Activated CD8-positive, alpha-beta memory T cell treated with anti-CD3 and anti-CD28 coated beads for 36 hours (primary cell): ENCODE data around the gene P2RX1. TPM values are rescaled to one million over a fixed set of nuclear protein-coding genes. Genes with fewer than 3 reads are reported as not detected.

Experiments
- CTCF ChIA-PET: fragments of 350-600 bp; sonication (Branson Sonifier 250); formaldehyde crosslinking; loops from one replicate; lab custom pipeline; 2021; ENCODE audit warnings: antibody characterized with exemption; lab: Charles Lee
- POLR2A ChIA-PET: fragments of 350-600 bp; sonication (Branson Sonifier 250); formaldehyde crosslinking; loops from one replicate; lab custom pipeline; 2021; ENCODE audit warnings: antibody characterized with exemption; lab: Charles Lee
- total RNA-seq, 2 experiments: library from RNA; stranded (reverse); gene quantifications; one replicate each; pipeline ENCODE4 v1.2.3, GENCODE V29; 2021

Gene P2RX1
- total RNA-seq, 2 experiments from 2014 or later = not detected

DNA sequence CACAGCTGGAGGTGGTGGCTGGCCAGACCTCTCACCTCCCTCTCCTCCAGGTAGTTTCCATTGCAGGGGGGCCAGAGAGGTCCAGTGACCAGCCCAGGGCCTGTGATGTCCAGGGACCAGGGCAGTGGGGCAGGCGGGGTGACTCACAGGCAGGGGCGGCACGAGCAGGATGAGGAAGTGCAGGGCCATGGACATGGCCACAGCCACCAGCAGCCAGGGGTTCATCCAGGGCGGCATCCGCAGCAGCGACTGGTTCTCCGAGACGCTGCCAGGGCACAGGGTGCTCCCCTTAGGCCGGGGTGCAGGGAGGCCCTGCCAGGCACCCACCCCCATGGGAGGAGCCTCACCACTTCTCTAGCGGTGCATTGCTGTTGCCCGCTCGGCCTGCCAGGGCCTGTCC is 12.9 kb upstream of the P2RX1 start:
- CTCF ChIA-PET = interaction anchor here (2.0 kb wide), 1 partner anchor 15 kb away, joined by 9 read pairs; no protein-coding TSS in a partner anchor

DNA sequence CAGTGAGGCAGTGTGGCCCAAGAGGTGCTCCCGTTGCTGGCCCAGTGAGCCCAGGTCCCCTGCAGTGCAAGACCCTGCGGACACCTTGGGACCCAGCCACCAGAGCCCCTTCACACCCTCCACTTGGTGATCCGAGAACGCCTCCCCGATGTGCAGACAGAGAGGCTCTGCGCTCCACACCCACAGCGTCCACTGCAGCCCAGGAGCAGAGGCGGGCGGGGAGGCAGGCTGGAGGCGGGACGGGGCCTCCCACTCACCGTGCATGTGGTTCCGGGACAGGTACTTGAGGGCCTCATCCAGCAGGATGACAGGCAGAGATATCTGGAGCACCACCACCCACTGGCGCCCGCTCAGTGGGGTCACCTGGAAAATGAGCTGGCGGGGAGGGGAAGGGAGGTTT is 12.1 kb upstream of the P2RX1 start:
- POLR2A ChIA-PET = no interaction called here
- CTCF ChIA-PET = interaction anchor here (1.4 to 2.0 kb wide), 2 partner anchors 13 to 15 kb away, joined by 3 to 9 read pairs; partner anchors contain the start of gene P2RX1

More for the DNA sequence above, 12.9 kb upstream of the P2RX1 start:
- POLR2A ChIA-PET = no interaction called here

DNA sequence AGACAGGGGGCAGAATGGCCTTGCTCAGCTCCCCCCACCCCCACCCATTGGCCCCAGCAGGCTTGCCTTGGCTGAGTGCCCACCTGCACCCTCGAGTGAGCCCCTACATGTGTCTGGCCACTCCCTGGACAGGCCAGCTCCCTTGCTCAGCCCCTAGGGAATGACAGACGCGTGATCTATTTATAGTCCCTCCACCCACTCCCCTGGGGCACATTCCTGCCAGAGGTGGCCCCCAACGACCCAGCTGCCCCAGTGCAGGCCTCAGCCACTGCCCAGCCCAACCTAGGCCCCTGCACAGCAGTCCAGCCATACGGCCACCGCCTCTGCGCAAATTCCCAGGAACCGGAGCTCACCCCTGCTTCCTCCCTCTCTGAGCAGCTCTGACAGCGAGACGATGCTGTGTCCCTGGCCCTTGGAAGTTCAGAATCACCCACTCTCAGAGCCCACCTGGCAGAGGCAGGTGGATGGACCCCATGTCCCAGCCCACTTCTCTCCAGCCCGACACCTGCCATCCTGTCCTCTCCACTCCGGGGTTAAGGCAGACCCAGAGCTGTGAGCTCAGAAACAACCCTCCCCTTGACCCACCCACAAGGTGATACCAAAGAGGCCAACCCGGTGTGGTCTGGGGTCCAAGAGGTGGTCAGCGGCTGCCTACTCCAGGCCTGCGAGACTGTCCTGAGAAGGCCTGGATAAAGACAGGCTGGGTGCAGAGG is 11.5 kb upstream of the P2RX1 start:
- ChIA-PET CTCF (interaction anchor here (1.4 to 2.0 kb wide), 2 partner anchors 12 to 14 kb away, joined by 3 to 9 read pairs; partner anchors contain the start of gene P2RX1), POLR2A (no interaction called here)

DNA sequence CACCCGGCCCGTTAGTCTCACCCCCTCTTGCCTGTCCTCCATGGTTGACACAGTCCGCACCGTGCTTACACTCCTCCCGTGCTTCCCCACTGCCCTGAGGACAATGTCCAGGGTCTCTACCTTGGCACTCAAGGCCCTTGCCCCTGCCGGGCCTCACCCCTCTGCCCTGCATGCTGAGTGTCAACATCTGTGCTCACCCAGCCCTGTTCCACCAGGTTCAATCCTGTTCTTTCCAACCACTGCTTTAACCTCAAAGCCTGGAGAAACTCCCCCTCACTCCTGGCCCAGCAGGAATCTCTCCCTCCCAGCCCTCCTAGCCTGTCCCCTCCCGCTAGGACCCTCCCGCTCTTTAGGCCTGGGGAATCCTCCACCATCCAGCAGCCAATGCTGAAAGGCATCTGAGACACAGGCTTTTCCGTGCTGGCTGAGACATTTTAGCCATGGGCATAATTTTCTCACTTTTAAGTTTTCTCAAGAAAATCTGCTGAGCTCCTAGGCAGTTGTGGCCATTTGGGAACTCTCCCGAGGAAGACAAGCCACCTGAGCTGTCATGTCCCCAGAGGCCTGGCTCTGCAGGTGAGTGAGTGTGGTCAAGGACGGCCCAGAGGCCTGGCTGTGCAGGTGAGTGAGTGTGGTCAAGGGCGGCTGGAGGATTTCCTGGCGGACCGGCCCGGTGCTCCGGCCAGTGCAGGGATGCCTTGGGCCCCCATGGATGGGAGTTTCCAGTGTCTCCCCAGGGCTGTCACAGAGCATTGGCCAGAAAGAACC is 10.8 kb upstream of the P2RX1 start:
- POLR2A ChIA-PET = no interaction called here
- CTCF ChIA-PET = interaction anchor here (1.4 to 2.0 kb wide), 2 partner anchors 11 to 13 kb away, joined by 3 to 9 read pairs; partner anchors contain the start of gene P2RX1

DNA sequence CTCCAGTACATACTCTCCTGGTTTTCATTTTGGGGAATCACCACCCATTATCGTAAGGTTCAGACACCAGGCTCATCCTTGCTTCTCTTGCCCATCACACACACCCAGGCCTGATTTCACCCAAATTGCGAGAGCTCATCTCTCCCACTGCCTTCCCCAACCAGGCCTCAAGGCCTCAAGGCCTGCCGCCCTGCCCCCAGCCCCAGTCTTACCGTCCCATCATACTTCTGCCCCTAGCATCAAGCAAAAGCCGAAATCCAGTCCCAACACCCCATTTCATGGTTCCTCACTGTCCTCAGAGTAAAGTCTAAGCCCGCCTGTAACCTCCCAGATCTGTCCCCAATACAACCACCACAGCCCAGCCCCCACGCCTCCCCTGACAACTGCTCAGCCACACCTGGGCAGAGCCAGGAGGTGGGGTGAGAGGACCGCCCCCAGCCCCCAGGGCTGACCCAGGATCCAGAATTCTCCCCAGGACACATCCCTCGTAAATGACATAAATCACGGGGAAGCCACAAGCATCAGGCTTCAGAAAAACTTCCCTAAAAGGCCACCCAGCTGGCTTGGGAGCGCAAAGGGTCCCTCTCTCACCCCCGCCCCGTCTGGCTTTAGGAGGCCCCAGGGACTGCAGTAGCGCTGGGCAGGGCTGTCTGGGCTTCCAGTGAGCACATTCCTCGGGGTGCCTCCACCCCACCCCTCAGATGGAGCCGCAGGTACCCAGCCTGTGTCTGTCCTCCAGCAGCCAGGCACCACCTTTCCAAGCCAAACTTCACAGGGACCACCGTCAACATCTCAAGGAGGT is 9.6 kb upstream of the P2RX1 start:
- ChIA-PET CTCF (interaction anchor here (0.7 to 2.5 kb wide), 3 partner anchors 11 to 27 kb away, joined by 3 to 7 read pairs (median 3); no protein-coding TSS in a partner anchor), POLR2A (no interaction called here)

DNA sequence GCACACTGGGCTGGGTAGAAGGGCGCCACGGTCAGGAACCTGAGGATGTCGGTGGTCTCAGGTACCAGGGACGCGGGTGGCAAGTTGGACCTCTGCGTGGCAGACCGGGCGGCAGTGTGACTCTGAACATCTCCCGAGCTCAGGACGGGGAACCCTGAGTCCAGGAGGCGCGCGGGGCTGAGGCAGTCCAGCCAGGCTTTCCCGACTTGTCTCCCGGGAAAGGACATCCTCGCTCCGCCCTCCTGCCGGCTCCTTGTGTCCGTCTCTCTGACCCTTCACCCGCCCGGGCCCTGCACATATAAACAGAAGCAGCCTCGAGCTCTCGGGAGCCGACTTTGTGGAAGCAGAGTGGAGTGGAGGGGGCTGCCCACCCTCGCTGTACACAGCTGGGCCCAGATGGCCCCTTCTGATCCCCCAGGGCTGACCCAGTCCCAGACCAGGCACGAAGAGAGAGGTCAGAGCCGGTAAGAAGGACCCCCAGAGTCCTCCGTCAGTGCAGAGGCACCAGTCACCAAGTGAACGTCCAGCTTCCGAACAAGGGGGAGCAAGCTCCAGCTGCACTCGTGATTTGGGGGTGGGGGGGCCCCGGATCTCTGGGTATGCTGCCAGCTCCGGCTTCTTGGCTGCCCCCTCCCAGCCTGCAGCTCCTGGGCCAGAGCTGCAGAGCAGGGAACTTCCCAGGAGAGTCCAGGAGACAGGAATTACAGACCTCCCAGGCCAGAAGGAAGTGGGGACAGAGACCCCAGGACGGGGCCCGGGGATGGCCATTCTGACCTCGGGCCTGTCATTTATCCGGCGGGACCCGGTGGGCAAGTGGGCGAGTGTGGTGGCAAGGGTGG is 8.5 kb upstream of the P2RX1 start:
- POLR2A ChIA-PET = no interaction called here
- CTCF ChIA-PET = interaction anchor here (2.5 kb wide), 1 partner anchor 11 kb away, joined by 7 read pairs; no protein-coding TSS in a partner anchor

DNA sequence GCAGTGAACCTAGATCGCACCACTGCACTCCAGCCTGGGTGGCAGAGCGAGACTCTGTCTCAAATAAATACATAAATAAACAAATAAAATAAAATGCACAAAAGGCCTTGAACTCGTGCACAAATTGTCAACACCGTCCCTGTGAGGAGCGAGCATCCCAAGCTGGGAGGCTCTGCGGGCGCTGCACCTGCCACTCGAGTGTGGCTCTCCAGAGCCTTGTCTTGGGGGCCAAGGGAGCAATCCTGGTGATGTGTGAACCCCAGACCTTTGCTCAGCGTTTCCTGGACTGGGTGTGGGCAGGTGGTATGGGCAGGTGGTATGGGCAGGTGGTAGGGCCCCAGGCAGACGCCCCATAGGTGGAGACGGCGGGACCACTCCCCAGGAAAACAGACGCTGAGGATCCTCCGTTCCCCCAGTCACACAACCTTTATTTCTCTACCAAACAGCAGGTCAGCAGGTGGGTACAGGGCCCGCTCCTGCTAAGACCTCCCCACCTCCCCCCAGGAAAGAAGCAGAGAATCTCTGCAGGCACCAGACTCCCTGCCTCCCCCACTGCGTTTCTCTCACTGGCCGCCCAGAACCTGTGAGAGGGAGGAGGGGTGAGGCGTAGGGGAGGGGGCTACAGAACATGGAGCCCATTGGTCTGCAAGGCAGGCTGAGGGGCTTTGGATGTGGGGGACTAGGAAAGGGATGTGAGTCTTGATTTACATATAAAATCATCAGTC is 7.4 kb upstream of the P2RX1 start:
- ChIA-PET POLR2A (no interaction called here), CTCF (interaction anchor here (2.0 to 2.5 kb wide), 2 partner anchors 10 kb away, joined by 7 to 10 read pairs; no protein-coding TSS in a partner anchor)

DNA sequence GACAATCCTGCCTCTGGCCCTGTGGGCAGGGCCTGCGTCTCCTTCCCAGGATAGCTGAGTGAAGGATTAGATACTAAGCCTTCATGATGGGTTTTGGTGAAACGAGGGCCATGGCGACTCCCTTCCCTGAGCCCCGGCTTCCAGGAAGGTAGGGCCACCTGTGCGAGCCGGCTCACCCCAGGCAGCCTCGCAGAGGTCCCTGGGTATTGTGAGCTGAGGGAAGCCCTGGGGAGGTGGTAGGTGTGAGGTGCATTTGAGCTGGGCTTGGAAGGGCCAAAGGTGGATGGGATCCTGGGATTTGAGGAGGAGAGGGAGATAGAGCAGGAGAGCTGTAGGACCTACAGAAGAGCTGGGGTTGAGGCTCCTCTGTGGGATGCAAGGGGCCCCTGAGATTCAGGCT is 6.5 kb upstream of the P2RX1 start:
- CTCF ChIA-PET = interaction anchor here (2.0 kb wide), 1 partner anchor 9 kb away, joined by 10 read pairs; no protein-coding TSS in a partner anchor
- POLR2A ChIA-PET = no interaction called here

DNA sequence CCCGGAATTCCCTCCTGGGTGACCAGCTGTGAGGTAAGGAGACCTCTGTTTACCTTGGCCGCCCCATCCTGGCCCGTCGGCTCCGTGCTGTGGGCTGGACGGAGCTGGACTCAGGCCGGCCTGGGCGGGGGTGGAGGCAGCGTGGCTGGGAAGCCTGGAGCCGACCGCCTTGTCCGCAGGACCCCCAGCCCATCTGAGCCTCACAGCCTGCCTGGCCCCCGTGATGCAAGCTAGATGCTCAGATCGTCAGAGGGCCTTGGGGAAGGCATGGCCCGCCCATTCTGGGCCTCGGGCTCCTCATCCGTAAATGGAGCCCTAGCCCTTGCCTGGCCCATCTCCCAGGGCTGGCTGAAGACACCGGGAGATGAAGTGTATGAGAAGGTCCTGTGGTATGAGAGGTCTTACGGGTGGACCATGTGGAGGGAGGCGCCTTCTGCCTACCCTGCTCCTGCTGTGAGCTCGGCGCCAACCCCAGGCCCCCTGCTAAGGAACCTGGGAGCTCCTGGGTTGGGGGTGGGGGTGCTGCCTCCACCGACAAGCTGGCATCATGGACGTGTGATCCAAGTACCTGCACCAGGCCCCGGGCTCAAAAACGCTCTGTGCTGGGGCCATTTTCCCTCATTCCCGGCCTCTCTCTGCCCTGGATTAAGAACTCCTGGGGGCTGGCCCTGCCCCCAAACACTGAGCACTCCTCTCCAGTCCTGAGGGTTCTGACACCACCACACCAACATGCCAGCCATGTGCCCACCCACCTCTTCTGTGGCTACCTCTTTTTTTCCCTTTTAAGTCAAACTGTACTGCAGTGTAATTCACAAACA is 5.4 kb upstream of the P2RX1 start:
- POLR2A ChIA-PET = no interaction called here
- CTCF ChIA-PET = interaction anchor here (2.0 kb wide), 1 partner anchor 8 kb away, joined by 10 read pairs; no protein-coding TSS in a partner anchor

DNA sequence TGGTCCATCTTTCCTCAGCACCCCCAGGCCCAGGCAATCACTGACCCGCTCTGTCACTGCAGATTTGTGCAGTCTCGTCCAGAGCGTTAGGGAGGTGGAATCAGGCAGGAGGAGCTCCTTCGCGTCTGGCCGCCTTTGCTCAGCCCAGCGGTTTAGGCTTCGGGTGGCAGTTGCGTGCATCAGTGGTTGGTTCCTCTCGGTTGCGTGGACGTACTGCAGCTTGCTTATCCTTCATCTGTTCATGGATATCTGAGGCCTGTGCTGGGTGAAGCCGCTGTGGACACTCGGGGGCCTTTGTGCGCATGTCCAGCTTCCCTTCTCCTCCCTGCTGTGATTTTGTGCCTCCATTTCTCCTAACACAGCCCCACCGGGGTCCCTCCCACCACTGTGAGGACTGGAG is 4.7 kb upstream of the P2RX1 start:
- CTCF ChIA-PET = no interaction called here
- POLR2A ChIA-PET = no interaction called here

DNA sequence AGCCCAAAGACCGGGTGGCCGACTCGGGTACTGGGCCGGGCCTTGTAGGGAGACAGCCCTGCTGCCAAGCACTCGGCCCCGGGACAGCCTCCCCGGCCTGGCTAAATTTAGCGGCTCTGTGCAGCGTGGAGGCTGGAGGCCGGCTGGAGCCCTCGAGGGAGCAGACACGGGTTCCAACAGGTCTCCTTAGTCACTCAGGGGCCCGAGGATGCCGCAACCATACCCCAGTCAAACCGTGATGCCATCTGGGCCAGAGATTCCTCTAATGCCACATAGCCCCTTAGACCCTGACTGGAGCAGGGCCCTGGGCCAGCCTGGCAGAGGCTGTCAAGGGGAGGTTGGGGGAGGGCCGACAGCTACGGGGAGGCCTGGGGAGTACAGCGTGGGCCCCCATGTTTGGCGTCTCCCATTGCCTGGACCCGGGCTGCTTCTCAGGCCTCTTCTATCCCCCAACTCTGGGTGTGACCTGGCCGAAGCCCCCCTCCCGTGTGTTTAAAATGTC is 2.9 kb upstream of the P2RX1 start:
- ChIA-PET CTCF (no interaction called here), POLR2A (no interaction called here)

DNA sequence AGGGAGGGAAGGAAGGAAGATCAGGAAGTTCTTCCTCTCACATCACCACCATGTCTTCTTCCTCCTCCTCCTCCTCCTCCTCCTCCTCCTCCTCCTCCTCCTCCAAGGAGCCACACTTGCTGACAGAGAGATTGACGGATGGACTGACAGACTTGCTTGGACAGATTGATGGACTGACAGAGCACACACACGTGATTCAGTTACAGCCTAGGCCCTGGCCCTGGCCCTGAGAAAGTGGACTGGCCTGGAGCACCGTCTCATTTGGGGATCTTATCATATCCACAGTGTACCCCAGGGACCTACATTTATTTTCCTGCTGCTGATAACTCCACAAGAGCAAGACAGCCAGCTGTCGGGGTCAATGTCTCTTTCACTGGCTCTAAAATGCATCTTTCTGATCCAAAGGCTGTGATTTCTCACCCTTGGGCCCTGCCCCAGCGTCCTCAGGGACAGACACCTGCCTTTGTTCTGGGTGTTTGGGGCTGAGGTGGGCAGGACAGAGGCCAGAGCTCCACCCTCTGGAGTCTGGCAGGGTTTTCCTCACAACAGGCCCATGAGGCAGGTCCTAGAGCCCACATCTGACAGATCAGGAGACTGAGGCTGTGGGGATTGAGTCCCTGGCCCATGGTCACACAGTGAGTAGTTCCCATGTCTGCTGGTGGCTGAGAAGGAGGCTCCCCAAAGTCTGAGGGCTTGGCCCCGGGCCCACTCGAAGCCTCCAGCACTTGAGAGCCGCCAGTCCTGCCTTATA is 2.3 kb upstream of the P2RX1 start:
- ChIA-PET POLR2A (no interaction called here), CTCF (no interaction called here)

DNA sequence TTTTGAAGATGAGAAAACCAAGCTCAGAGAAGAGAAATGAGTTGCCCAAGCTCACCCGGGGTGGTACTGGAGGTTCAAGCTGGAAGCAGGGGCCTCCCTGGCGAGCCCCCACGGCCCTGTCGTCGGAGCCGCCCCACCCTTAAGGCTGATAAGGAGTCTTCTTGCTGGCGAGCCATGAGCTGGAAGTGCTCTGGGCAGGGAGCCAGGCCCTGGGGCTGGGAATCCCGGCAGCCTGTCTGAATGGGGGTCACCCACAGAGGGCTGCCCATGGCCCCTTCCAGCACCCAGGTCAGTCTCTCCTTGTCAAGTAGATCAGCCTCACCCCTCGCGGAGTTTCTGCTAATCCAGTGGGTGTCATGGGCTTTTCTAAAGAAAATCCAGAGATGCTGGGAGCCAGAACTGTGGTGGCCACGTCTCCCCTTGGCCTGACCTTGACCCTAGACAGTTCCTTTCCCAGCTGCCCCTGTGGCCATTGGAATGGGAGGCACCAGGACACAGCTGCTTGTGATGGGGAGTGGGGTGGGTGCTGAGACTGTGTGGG is 1.2 kb upstream of the P2RX1 start:
- POLR2A ChIA-PET = no interaction called here
- CTCF ChIA-PET = interaction anchor here (1.0 to 1.8 kb wide), 4 partner anchors 14 to 87 kb away, joined by 3 to 4 read pairs (median 3); no protein-coding TSS in a partner anchor

DNA sequence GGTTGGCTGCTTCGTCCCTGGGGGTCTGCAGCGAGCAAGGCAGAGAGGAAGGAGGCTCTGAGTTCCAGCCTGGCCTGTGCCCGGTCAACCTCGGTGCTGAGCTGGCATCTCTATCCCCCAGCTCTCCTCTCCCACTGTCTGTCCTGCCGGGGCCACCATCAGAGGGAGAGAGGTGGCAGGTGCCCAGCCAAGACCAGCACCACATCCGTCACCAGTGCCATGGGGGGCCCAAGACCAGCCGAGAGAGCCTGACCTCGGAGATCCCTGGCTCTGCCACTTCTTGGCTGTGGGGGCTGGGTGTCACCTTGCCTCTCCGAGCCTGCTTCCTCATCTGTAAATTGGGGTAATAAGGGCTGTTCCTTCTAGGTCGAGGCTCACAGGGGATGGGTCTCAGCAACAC is 560 bp upstream of the P2RX1 start:
- CTCF ChIA-PET = interaction anchor here (1.0 to 1.8 kb wide), 5 partner anchors 14 to 87 kb away, joined by 3 to 4 read pairs (median 3); no protein-coding TSS in a partner anchor
- POLR2A ChIA-PET = interaction anchor here (1.2 kb wide), 2 partner anchors 24 to 48 kb away, joined by 3 to 7 read pairs; partner anchors contain the start of gene CAMKK1

DNA sequence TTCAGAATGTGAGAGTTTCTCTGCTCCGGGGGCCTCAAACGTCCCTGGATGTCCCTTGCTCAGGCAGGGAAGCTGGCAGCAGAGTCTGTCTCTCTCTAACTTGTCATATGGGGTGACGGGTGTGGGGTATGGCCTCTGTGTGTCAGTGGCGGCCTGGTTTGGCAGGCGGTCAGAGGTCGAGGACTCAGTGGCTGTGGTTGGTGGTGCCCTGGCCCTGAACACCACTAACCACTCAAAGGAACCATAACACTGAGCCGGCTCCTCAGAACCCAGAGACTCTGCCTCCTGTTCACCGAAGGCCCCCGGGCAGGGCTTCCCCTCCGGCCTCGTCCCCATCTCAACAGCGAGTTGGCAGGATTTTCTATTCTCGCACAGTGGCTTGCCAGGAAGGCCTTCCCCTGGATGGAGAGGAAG is 677 bp downstream of the P2RX1 start:
- POLR2A ChIA-PET = interaction anchor here (1.2 kb wide), 1 partner anchor 23 kb away, joined by 3 read pairs; the partner anchor contains the start of gene CAMKK1
- CTCF ChIA-PET = interaction anchor here (0.8 to 2.2 kb wide), 5 partner anchors 12 to 159 kb away, joined by 3 to 14 read pairs (median 4); no protein-coding TSS in a partner anchor
